ENCODE results near the gene MAP1LC3A.

- no peak for TF ChIP-seq CTCF (IDR thresholded peaks at IDR 0.05; ENCODE audit: low read length)
- TF ChIP-seq EZH2phosphoT487 (IDR thresholded peaks at IDR 0.05; ENCODE audit: low read length) = no peak
These were observed 8.6 kb upstream of the MAP1LC3A start for GRCh38 chr20:34549929-34550305.
